SK-N-MC (cell line): Measurements from ENCODE around the gene SEMA4B.

ENCODE experiments used
- FOXP2 ChIP-seq: optimal IDR thresholded peaks from 2 replicates; pipeline ENCODE3; 2011; ENCODE audit warnings: mild to moderate bottlenecking, moderate library complexity; ENCODE audit not compliant: insufficient read depth; ENCODE audit errors: extremely low read length, control extremely low read depth
- POLR2AphosphoS5 ChIP-seq: IDR thresholded peaks from 2 replicates; pipeline ENCODE4 v1.6.1; 2012; ENCODE audit warnings: mild to moderate bottlenecking, low read depth, low read length, borderline replicate concordance

DNA sequence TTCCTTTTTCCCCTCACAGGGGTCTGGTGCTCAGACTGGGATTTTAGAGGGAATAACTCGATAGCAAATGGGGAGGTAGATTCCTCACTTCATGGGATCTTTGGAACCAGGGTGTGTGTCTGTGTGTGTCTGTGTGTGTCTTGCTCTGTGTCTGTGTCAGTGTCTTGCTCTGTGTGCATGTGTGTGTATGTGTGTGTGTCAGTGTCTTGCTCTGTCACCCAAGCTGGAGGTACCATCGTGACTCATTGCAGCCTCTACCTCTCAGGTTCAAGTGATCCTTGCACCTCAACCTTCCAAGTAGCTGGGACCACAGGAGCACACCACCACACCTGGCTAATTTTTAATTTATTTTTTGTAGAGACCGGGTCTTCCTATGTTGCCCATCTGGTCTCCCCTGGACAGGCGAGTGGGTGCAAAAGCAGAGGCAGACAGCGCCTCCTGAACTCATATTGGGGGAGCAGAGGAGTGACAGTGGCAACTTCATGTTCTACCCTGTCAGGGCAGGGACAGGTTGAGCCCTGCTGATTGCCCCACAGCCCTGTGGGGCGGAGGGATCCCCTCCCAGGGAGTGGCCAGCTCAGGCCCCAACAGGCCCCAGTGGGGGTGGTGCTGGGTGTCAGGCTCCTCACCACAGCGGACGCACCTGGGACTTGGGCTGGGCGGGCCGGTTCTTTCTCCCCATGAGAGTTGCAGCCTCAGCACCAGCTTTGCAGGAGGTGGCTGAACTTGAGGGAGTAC is 10.4 kb upstream of the SEMA4B start:
- no peak for TF ChIP-seq FOXP2
- TF ChIP-seq POLR2AphosphoS5 = no peak
